Activated T-helper 17 cell treated with anti-CD3 and anti-CD28 coated beads, Interleukin-2, amount 50 U/mL, for 72 hours (primary cell): ENCODE results near the gene MDP1. TPM values are rescaled to one million over a fixed set of nuclear protein-coding genes. Genes with fewer than 3 reads are reported as not detected.
"Not testable (repeated sequence)": the region's sequence is repeated elsewhere in the genome, so short reads cannot be mapped to it uniquely, and the experiment has no call there.

ENCODE experiments used
- ATAC-seq: fragments of 150-1000 bp; cut with Tn5 transposase; replicated peaks from 2 replicates; pipeline ENCODE4 v1.10.0; 2021; ENCODE audit warnings: mild to moderate bottlenecking, moderate library complexity
- H3K27ac Mint-ChIP-seq: one replicate; pipeline ENCODE4 v1.8.0; 2022; ENCODE audit warnings: mixed read lengths
- H3K27me3 Mint-ChIP-seq: one replicate; pipeline ENCODE4 v1.8.0; 2022; ENCODE audit warnings: mixed read lengths
- H3K36me3 Mint-ChIP-seq: one replicate; pipeline ENCODE4 v1.8.0; 2022; ENCODE audit warnings: low read depth, mild to moderate bottlenecking, mixed read lengths
- H3K4me1 Mint-ChIP-seq: one replicate; pipeline ENCODE4 v1.8.0; 2022; ENCODE audit warnings: mixed read lengths
- H3K4me3 Mint-ChIP-seq: one replicate; pipeline ENCODE4 v1.8.0; 2022; ENCODE audit warnings: mild to moderate bottlenecking, mixed read lengths
- H3K9me3 Mint-ChIP-seq: one replicate; pipeline ENCODE4 v1.8.0; 2022; ENCODE audit warnings: mixed read lengths
- total RNA-seq, 2 donors: library from RNA; stranded (reverse); gene quantifications; one replicate each; pipeline ENCODE4 v1.2.3, GENCODE V29; 2022

Gene MDP1
- total RNA-seq, 2 donors from 2014 or later: 4.0 to 7.1 TPM

GRCh38 chr14:24255931-24256711 lies 40.3 kb upstream of the MDP1 start:
- no peak overlapping the region for H3K27ac Mint-ChIP-seq
- no peaks in the 10 kb centered on the region for H3K9me3 Mint-ChIP-seq
- H3K4me3 Mint-ChIP-seq: no peak overlapping the region
- peaks cover 6% of the 10 kb centered on the region for H3K4me1 Mint-ChIP-seq
- no peak for ATAC-seq
- H3K27me3 Mint-ChIP-seq: no peaks in the 10 kb centered on the region
- H3K36me3 Mint-ChIP-seq: peaks cover 23% of the 10 kb centered on the region

DNA sequence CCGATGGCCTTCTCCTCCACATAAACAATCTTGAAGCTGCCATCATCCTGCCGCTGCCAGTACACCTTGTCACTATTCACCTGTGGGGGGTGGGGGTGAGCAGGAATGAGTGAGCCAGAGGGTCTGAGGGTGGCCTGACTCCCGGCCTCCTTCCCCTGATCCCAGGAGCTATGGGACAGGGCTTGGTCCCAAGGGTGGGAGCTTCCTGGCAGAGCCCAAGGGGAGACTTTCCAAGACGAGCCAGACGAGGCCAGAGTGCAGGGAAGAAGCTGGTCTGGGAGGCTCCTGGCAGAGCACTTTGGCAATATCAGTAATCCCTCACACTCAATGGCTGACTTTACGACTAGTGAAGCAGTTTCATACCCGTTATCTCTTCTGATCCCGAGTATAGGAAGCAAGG lies 39.6 kb upstream of the MDP1 start:
- H3K4me1 Mint-ChIP-seq: peaks cover 11% of the 10 kb centered on the region
- peaks cover 19% of the 10 kb centered on the region for H3K36me3 Mint-ChIP-seq
- H3K4me3 Mint-ChIP-seq: no peak overlapping the region
- no peaks in the 10 kb centered on the region for H3K27me3 Mint-ChIP-seq
- no peak for ATAC-seq
- no peaks in the 10 kb centered on the region for H3K9me3 Mint-ChIP-seq
- no peak overlapping the region for H3K27ac Mint-ChIP-seq

DNA sequence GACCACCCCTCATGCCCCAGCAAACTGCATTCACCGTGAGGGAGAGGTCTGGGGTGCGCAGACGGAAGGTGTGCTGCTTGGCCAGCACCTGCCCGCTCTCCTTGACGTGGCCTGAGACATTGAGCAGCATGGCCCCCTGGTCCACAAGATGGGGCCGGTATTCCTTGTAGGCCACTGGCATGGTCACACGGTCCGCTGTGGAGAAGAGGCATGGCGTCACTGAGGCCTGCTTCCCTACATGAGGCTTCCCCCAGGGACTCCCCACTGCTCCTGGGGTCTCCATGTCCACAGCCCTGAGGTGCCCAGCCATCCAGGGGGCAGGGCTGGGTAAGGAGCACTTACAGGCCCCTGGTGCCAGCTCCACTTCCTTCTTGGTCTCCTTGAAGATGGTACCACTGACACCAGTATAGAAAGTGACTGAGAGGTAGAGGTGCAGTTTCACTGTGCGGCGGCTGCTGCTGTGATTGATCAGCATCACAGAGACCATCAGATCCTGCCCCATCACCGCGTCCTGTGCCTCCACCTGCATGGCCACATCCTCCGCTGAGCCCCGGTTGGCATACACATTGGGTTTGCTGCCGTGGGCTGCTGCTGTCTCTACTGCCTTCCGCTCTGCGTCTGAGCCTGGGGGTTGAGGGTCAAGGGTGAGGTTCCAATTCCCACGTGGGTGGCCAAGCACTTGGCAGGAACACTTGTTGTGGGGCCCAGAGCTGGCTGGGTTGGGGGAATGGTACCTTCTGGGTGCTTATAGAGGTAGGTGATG lies 38.9 kb upstream of the MDP1 start:
- Mint-ChIP-seq H3K4me3 (no peak overlapping the region), H3K4me1 (peaks cover 15% of the 10 kb centered on the region), H3K36me3 (peaks cover 19% of the 10 kb centered on the region), H3K9me3 (no peaks in the 10 kb centered on the region), H3K27me3 (no peaks in the 10 kb centered on the region), H3K27ac (no peak overlapping the region)
- no peak for ATAC-seq

- Mint-ChIP-seq H3K27ac (no peak overlapping the region), H3K4me1 (peaks cover 15% of the 10 kb centered on the region), H3K27me3 (no peaks in the 10 kb centered on the region), H3K36me3 (peaks cover 19% of the 10 kb centered on the region), H3K4me3 (no peak overlapping the region), H3K9me3 (no peaks in the 10 kb centered on the region)
- ATAC-seq: no peak
These were observed 38.1 kb upstream of the MDP1 start for GRCh38 chr14:24253936-24254335.

DNA sequence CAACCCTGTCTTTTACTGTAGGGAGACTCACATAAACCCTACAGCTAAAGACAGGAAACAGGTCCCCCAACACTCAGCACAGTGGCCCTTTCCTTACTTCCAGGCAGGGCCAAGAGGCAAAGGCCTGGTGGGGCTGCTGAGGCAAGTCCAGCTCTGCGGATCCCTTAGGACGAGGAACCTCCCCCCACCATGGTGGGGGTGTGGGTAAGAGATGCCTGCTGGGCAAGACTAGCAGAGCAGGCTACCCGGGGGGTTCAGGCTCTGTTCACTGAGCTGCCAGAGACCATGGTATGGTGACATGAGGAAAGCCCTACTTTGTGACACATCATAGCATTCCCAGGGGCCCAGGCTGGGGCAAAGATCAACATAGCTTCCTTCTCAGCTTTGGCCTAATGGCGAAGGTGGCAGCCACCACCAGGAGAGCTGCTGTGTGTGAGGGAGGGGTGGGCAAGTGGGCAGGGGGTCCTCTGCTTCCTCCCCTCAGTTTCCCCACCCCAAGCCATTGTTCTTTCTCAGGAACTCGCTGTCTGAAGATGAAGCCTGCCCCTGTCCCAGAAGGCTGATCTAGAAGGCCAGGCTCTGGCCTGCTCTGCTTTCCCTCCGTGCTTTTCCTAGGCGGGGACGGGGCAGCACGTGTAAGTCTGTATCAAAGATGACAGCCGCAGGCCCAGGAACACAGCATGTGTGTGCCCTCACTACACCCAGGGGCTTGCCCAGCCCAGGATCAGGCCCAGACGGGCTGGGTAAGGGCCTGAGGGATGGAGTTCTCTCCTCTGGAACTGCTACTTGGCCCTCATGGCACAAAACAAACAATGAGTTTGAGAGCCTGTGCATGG lies 36.6 kb upstream of the MDP1 start:
- Mint-ChIP-seq H3K9me3 (no peaks in the 10 kb centered on the region), H3K4me3 (no peak overlapping the region), H3K36me3 (peaks cover 19% of the 10 kb centered on the region), H3K27ac (no peak overlapping the region), H3K4me1 (peaks cover 22% of the 10 kb centered on the region), H3K27me3 (no peaks in the 10 kb centered on the region)
- ATAC-seq: no peak

GRCh38 chr14:24251880-24252288 lies 36.0 kb upstream of the MDP1 start:
- no peak for ATAC-seq
- Mint-ChIP-seq H3K4me3 (no peak overlapping the region), H3K36me3 (peaks cover 19% of the 10 kb centered on the region), H3K27ac (peak overlapping the region; percentile 29), H3K9me3 (no peaks in the 10 kb centered on the region), H3K4me1 (peaks cover 28% of the 10 kb centered on the region), H3K27me3 (no peaks in the 10 kb centered on the region)

GRCh38 chr14:24250354-24250753 lies 34.5 kb upstream of the MDP1 start:
- H3K27me3 Mint-ChIP-seq: no peaks in the 10 kb centered on the region
- peak overlapping the region; percentile 74 for H3K27ac Mint-ChIP-seq
- no peak for ATAC-seq
- peaks cover 31% of the 10 kb centered on the region for H3K4me1 Mint-ChIP-seq
- H3K36me3 Mint-ChIP-seq: peaks cover 15% of the 10 kb centered on the region
- H3K9me3 Mint-ChIP-seq: no peaks in the 10 kb centered on the region
- peak overlapping the region; percentile 12 for H3K4me3 Mint-ChIP-seq

GRCh38 chr14:24249230-24250021 lies 33.6 kb upstream of the MDP1 start:
- Mint-ChIP-seq H3K36me3 (peaks cover 13% of the 10 kb centered on the region), H3K27ac (no peak overlapping the region), H3K27me3 (no peaks in the 10 kb centered on the region), H3K4me1 (peaks cover 31% of the 10 kb centered on the region), H3K9me3 (no peaks in the 10 kb centered on the region), H3K4me3 (no peak overlapping the region)
- no peak for ATAC-seq

DNA sequence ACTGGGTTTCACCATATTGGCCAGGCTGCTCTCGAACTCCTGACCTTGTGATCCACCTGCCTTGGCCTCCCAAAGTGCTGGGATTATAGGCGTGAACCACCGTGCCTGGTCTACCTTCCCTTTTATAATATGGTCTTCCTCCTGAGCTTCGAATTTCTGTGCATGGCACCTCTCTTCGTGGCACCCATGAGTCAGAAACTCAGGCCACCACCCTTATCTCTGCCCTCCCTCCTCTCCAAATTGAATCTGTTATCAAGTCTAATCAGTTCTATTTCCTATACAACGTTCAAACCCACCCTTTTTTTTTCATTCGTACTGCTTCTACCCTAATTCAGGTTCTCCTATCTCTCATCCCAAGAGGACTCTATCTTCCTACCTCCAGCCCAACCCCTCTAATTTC lies 31.6 kb upstream of the MDP1 start:
- H3K4me1 Mint-ChIP-seq: peaks cover 31% of the 10 kb centered on the region
- H3K9me3 Mint-ChIP-seq: no peaks in the 10 kb centered on the region
- H3K36me3 Mint-ChIP-seq: peaks cover 2% of the 10 kb centered on the region
- peak overlapping the region; percentile 91 for H3K27ac Mint-ChIP-seq
- H3K4me3 Mint-ChIP-seq: peak overlapping the region; percentile 71
- ATAC-seq: no peak
- no peaks in the 10 kb centered on the region for H3K27me3 Mint-ChIP-seq

GRCh38 chr14:24246765-24247212 lies 30.9 kb upstream of the MDP1 start:
- H3K9me3 Mint-ChIP-seq: no peaks in the 10 kb centered on the region
- peaks cover 31% of the 10 kb centered on the region for H3K4me1 Mint-ChIP-seq
- H3K4me3 Mint-ChIP-seq: peak overlapping the region; percentile 71
- H3K36me3 Mint-ChIP-seq: peaks cover 8% of the 10 kb centered on the region
- ATAC-seq: peak; percentile 28
- H3K27ac Mint-ChIP-seq: peak overlapping the region; percentile 91
- H3K27me3 Mint-ChIP-seq: no peaks in the 10 kb centered on the region

DNA sequence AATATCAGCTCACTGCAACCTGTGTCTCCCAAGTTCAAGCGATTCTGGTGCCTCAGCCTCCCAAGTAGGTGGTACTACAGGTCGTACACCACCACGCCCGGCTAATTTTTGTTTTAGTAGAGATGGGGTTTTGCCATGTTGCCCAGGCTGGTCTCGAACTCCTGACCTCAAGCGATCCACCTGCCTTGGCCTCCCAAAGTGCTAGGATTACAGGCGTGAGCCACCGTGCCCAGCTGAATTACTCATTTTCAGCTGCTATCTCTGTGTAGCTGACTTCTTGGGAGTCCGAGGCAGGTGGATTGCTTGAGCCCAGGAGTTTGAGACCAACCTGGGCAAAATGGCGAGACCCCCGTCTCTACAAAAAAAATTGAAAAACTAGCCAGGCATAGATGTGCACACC lies 29.5 kb upstream of the MDP1 start:
- Mint-ChIP-seq H3K4me1 (peaks cover 24% of the 10 kb centered on the region), H3K4me3 (peak overlapping the region; percentile 83), H3K36me3 (peaks cover 18% of the 10 kb centered on the region)
- ATAC-seq, H3K27me3 Mint-ChIP-seq, H3K27ac Mint-ChIP-seq, H3K9me3 Mint-ChIP-seq: not testable (repeated sequence)

DNA sequence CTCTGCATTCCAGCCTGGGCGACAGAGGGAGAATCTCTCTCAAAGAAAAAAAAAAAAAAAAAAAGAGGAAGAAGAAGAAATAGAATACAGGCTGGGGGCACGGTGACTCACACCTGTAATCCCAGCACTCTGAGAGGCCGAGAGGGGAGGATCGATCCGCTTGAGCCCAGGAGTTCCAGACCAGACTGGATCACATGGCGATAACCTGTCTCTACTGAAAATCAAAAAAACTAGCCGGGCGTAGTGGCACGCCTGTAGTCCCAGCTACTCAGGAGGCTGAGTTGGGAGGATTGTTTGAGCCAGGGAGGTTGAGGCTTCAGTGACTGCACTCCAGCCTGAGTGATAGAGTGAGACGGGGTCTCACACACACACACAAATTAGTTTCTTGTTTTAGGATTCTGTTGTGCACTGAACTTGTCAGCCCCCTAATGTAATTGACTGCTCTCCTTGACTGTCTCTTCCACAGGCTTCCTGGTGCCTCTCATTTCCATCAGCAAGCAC lies 27.5 kb upstream of the MDP1 start:
- no peaks in the 10 kb centered on the region for H3K9me3 Mint-ChIP-seq

GRCh38 chr14:24241829-24242443 lies 26.1 kb upstream of the MDP1 start:
- Mint-ChIP-seq H3K27ac (peak overlapping the region; percentile 94), H3K36me3 (peaks cover 52% of the 10 kb centered on the region), H3K4me1 (peaks cover 40% of the 10 kb centered on the region), H3K4me3 (peak overlapping the region; percentile 83), H3K27me3 (no peaks in the 10 kb centered on the region), H3K9me3 (no peaks in the 10 kb centered on the region)
- ATAC-seq: peak; percentile 87

More for the DNA sequence above, 27.5 kb upstream of the MDP1 start:
- no peak for ATAC-seq
- peaks cover 38% of the 10 kb centered on the region for H3K36me3 Mint-ChIP-seq
- H3K4me3 Mint-ChIP-seq: peak overlapping the region; percentile 83
- peaks cover 40% of the 10 kb centered on the region for H3K4me1 Mint-ChIP-seq
- H3K27me3 Mint-ChIP-seq: no peaks in the 10 kb centered on the region
- peak overlapping the region; percentile 94 for H3K27ac Mint-ChIP-seq
